Cardiac fibroblast (primary cell): ENCODE measurements around the gene TTC28.
"Not testable (repeated sequence)": the region's sequence is repeated elsewhere in the genome, so short reads cannot be mapped to it uniquely, and the experiment has no call there.

Experiments used
- DNase-seq, 2 donors: peaks; one replicate each; pipeline versions ENCODE4 v3.0.0 to v3.0.0-alpha.2; 2010; ENCODE audit warnings: low read depth in 2 of 2
- H3K4me3 ChIP-seq, 2 donors: replicated peaks in 1 of 2; 1 replicate in 1 of 2; 2 replicates in 1 of 2; pipeline ENCODE4 v1.5.1; 2011; ENCODE audit warnings: low read depth in 2 of 2, low read length in 2 of 2, mild to moderate bottlenecking in 2 of 2, moderate library complexity in 1 of 2
- CTCF ChIP-seq: IDR thresholded peaks from one replicate; pipeline ENCODE4 v1.5.1; 2011; ENCODE audit warnings: low read depth, mild to moderate bottlenecking, low read length, inconsistent platforms

TTC28 gene

DNA sequence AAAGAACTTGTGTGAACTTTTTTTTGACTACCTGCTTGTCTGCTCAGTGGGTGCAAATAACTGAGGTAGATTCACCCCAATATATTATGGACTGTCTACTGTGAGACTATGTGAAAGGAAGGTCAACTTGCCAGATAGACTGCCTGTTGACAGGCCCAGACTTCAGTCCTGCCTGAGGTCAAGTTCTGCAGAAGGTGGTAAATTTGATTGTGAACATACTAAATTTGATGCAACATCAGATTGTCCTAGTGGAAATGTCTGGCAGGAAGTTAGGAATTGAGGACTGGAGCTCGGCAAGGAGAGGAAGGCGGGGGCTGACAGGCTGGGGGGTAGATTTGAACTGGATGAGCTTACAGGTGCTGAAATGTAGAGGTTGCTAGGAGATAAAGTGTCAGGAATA, 140.7 kb downstream of the TTC28 start:
- no peak for TF ChIP-seq CTCF
- H3K4me3 ChIP-seq, result no peak overlapping the region
- DNase-seq, result no peak

DNA sequence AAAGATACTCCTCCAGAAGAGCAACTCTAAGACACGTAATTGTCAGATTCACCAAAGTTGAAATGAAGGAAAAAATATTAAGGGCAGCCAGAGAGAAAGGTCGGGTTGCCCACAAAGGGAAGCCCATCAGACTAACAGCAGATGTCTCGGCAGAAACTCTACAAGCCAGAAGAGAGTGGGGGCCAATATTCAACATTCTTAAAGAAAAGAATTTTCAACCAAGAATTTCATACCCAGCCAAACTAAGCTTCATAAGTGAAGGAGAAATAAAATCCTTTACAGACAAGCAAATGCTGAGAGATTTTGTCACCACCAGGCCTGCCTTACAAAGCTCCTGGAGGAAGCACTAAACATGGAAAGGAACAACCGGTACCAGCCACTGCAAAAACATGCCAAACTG, 149.1 kb downstream of the TTC28 start:
- DNase-seq, result not testable (repeated sequence)

DNA sequence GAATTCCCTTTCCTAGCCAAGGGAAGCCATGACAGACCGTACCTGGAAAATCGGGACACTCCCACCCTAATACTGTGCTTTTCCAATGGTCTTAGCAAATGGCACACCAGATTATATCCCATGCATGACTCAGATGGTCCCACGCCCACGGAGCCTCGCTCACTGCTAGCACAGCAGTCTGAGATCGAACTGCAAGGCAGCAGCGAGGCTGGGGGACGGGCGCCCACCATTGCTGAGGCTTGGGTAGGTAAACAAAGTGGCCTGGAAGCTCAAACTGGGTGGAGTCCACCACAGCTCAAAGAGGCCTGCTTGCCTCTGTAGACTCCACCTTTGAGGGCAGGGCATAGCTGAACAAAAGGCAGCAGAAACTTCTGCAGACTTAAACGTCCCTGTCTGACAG, 150.5 kb downstream of the TTC28 start:
- H3K4me3 ChIP-seq, DNase-seq: not testable (repeated sequence)

More for the DNA sequence above, 149.1 kb downstream of the TTC28 start:
- H3K4me3 ChIP-seq, result not testable (repeated sequence)

GRCh38 chr22:28521451-28521850, 158.2 kb downstream of the TTC28 start:
- no peak for TF ChIP-seq CTCF
- peak in 1 of 2 donors; percentile 17 for DNase-seq
- no peak overlapping the region for H3K4me3 ChIP-seq

DNA sequence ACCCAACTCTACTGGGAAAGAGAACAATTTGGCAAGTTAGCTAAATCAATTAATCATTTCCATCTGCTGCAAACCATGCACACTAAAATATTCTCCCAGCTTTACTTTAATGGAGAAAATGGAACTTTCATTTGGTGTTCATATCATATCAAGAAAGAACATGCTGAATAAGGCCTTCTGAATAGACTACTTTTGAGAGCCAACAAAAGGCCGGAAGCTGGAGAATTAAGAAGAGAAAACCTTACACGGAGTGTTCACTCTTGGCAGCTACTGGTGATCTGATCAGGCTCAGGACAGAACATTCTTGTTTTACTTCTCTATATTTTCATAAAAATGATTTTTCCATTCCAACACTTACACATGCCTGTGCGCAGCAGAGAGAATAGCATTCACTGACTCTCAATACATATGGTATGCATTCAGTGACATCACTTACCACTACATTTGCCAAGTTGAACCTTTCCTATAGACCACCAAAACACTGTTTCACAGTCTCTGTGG, 165.3 kb downstream of the TTC28 start:
- no peak for TF ChIP-seq CTCF
- peak; percentile 2 to 25 for DNase-seq
- no peak overlapping the region for H3K4me3 ChIP-seq

DNA sequence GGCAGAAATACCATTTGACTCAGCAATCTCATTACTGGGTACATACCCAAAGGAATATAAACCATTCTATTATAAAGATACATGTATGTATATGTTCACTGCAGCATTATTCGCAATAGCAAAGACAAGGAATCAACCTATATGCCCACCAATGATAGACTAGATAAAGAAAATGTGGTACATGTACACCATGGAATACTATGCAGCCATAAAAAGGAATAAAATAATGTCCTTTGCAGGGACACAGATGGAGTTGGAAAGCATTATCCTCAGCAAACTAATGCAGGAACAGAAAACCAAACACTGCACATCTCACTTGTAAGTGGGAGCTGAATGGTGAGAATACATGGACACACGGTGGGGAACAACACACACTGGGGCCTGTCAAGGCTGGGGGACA, 167.3 kb downstream of the TTC28 start:
- DNase-seq, H3K4me3 ChIP-seq: not testable (repeated sequence)

DNA sequence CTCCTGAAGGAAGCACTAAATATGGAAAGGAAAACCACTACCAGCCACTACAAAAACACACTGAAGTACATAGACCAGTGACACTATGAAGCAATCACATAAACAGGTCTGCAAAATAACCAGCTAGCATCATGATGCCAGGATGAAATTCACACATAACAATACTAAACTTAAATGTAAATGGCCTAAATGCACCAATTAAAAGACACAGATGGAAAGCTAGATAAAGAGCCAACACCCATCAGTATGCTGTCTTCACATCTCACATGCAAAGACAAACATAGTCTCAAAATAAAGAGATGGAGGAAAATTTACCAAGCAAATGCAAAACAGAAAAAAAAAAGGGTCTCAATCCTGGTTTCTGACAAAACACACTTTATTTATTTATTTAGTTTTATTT, 171.7 kb downstream of the TTC28 start:
- no peak overlapping the region for H3K4me3 ChIP-seq
- no peak for DNase-seq
- TF ChIP-seq CTCF, result no peak

DNA sequence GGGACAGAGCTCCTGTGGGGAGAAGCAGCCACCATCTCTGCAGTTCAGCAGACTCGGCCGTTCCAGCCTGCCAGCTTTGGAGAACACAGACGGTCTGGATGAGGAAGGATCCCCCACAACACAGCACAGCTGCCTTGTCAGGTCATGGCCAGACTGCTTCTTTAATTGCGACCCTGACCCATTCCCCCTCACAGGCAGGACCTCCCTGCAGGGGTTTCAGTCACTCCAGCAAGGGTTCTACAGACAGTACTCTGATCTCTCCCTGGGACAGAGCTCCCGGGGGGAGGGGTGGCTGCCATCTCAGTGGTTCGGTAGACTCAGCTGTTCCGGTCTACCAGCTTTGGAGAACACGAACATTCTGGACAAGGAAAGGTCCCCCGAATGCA, 173.5 kb downstream of the TTC28 start:
- H3K4me3 ChIP-seq, result no peak overlapping the region
- no peak for TF ChIP-seq CTCF
- no peak for DNase-seq
